Measurements from ENCODE around the gene KMT5C.
A peak's percentile ranks its signal among the peaks of the same experiment; 100 is the strongest.

The KMT5C gene

DNA sequence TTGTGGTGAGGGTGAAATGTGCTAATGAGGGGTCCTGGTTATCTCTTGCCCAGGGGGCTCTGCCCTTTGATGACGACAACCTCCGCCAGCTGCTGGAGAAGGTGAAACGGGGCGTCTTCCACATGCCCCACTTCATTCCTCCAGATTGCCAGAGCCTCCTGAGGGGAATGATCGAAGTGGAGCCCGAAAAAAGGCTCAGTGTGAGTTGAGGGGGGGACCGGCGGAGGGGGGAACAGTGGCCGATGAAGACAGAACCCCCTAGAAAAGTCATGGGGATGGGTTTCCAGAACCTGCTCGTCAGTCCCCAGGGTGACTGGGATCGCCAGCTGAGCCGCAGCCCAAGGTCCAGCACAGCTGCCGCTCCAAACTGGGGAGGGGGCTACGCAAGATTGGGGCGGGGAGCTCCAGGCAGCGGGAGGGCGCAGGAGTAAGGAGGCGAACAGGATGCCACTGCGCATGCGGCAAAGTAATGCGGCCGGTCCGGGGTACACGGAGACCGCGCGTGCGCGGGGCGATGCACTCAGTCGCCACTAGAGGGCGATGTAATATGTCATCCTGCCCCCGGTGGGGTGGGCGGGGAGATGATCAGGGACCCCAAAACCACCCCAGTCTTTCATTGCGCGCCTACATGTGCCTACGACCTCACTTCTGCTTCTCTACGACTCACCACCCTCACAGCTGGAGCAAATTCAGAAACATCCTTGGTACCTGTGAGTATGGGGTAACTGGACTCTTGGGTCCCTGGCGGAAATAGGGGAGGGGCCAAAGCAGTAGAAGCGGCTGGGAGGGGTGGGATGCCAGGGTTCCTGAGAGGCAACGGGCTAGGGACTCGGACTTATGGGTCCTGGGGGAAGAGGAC, 38.0 kb upstream of the KMT5C start:
- Histone ChIP-seq H3K4me1 (ENCODE audit: control insufficient read depth, insufficient read depth, low read length) (peaks cover 3% of the 10 kb centered on the region; the same call in 1 of the 2 replicates), H3K4me3 (ENCODE audit: low read depth, low read length) (peak overlapping the region; percentile 18), H3K27ac (ENCODE audit: extremely low read depth, low read depth, low read length) (no peak overlapping the region; the same call in 1 of the 2 replicates), H3K9me3 (ENCODE audit: control insufficient read depth, insufficient read depth, low read depth, low read length) (no peaks in the 10 kb centered on the region), H3K36me3 (ENCODE audit: control insufficient read depth in 2 of 2, insufficient read depth in 1 of 2, low read length in 2 of 2) (peaks cover 9 to 57% of the 10 kb centered on the region in 2 experiments; a peak in 2 of 3 replicates)
- ChIA-PET POLR2A (interaction anchor here (0.6 to 4.0 kb wide), 13 partner anchors 19 to 156 kb away, joined by 3 to 18 read pairs (median 4); partner anchors contain the start of genes HSPBP1, KMT5C and UBE2S), CTCF (interaction anchor here (0.5 to 4.1 kb wide), 54 partner anchors 9 to 901 kb away, joined by 3 to 62 read pairs (median 4); partner anchors contain the start of genes DNAAF3, FIZ1, KMT5C and TMEM150B)
- no peak for TF ChIP-seq FEZF1 (tag by site-specific recombination; IDR thresholded peaks at IDR 0.05)
- TF ChIP-seq GLIS1 (tag by site-specific recombination; IDR thresholded peaks at IDR 0.05) = peak; percentile 35; the same call in 1 of the 2 replicates
- peak; percentile 56 for TF ChIP-seq EGR2 (tag by site-specific recombination; IDR thresholded peaks at IDR 0.05; ENCODE audit: low read depth)
- peak; percentile 95 for TF ChIP-seq ZBTB10 (tag by site-specific recombination; IDR thresholded peaks at IDR 0.05)
- TF ChIP-seq ZFHX2 (tag by site-specific recombination; conservative IDR thresholded peaks at IDR 0.05) = peak; percentile 79
- no peak for TF ChIP-seq ZNF23 (tag by site-specific recombination; IDR thresholded peaks at IDR 0.05; ENCODE audit: borderline replicate concordance)
- TF ChIP-seq KLF1 (tag by site-specific recombination; IDR thresholded peaks at IDR 0.05) = peak; percentile 45
- TF ChIP-seq ZNF157 (tag by site-specific recombination; IDR thresholded peaks at IDR 0.05) = no peak
- TF ChIP-seq ZNF341 (tag by site-specific recombination; IDR thresholded peaks at IDR 0.05; ENCODE audit: low read depth) = peak; percentile 68
- peak; percentile 35; the same call in 1 of the 2 replicates for TF ChIP-seq GLIS2 (tag by site-specific recombination; IDR thresholded peaks at IDR 0.05)
- no peak for TF ChIP-seq ZBTB21 (tag by site-specific recombination; IDR thresholded peaks at IDR 0.05)
- no peak for TF ChIP-seq GLI2 (tag by site-specific recombination; IDR thresholded peaks at IDR 0.05; ENCODE audit: borderline replicate concordance, low read depth)
- peak; percentile 61 for TF ChIP-seq ZNF335 (tag by site-specific recombination; conservative IDR thresholded peaks at IDR 0.05)
- peak; percentile 49; the same call in 1 of the 2 replicates for TF ChIP-seq ZBTB8A (tag by site-specific recombination; IDR thresholded peaks at IDR 0.05)
- TF ChIP-seq ZNF398 (tag by site-specific recombination; IDR thresholded peaks at IDR 0.05) = peak; percentile 12; the same call in 1 of the 2 replicates
- TF ChIP-seq BCL11B (tag by site-specific recombination; IDR thresholded peaks at IDR 0.05; ENCODE audit: low read depth) = no peak
- TF ChIP-seq ZBTB26 (tag by site-specific recombination; optimal IDR thresholded peaks at IDR 0.05) = peak; percentile 19
- TF ChIP-seq, protein P1, sequence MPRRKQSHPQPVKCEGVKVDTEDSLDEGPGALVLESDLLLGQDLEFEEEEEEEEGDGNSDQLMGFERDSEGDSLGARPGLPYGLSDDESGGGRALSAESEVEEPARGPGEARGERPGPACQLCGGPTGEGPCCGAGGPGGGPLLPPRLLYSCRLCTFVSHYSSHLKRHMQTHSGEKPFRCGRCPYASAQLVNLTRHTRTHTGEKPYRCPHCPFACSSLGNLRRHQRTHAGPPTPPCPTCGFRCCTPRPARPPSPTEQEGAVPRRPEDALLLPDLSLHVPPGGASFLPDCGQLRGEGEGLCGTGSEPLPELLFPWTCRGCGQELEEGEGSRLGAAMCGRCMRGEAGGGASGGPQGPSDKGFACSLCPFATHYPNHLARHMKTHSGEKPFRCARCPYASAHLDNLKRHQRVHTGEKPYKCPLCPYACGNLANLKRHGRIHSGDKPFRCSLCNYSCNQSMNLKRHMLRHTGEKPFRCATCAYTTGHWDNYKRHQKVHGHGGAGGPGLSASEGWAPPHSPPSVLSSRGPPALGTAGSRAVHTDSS (tag by site-specific recombination; IDR thresholded peaks at IDR 0.05) = no peak
- TF ChIP-seq, protein P2, sequence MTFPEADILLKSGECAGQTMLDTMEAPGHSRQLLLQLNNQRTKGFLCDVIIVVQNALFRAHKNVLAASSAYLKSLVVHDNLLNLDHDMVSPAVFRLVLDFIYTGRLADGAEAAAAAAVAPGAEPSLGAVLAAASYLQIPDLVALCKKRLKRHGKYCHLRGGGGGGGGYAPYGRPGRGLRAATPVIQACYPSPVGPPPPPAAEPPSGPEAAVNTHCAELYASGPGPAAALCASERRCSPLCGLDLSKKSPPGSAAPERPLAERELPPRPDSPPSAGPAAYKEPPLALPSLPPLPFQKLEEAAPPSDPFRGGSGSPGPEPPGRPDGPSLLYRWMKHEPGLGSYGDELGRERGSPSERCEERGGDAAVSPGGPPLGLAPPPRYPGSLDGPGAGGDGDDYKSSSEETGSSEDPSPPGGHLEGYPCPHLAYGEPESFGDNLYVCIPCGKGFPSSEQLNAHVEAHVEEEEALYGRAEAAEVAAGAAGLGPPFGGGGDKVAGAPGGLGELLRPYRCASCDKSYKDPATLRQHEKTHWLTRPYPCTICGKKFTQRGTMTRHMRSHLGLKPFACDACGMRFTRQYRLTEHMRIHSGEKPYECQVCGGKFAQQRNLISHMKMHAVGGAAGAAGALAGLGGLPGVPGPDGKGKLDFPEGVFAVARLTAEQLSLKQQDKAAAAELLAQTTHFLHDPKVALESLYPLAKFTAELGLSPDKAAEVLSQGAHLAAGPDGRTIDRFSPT (tag by site-specific recombination; IDR thresholded peaks at IDR 0.05) = no peak
- no peak for TF ChIP-seq ZBTB1 (tag by site-specific recombination; IDR thresholded peaks at IDR 0.05)
- no peak for TF ChIP-seq ZNF354C (tag by site-specific recombination; IDR thresholded peaks at IDR 0.05; ENCODE audit: borderline replicate concordance, low read depth)
- TF ChIP-seq ZNF121 (tag by site-specific recombination; IDR thresholded peaks at IDR 0.05) = no peak
- no peak for TF ChIP-seq ZNF140 (tag by site-specific recombination; IDR thresholded peaks at IDR 0.05)
- TF ChIP-seq ZBTB49 (tag by site-specific recombination; IDR thresholded peaks at IDR 0.05; ENCODE audit: low read depth) = no peak
